GM19023 (cell line): ENCODE results near the gene INSRR.

Source experiments
- ATAC-seq: cut with Tn5 transposase; IDR thresholded peaks from one replicate; pipeline ENCODE4 v1.9.1; 2021; ENCODE audit warnings: mild to moderate bottlenecking, moderate library complexity; ENCODE audit not compliant: unreplicated experiment

The INSRR gene

GRCh38 chr1:156853761-156854160 lies 5.2 kb downstream of the INSRR start:
- ATAC-seq = no peak

GRCh38 chr1:156852418-156852874 lies 6.5 kb downstream of the INSRR start:
- no peak for ATAC-seq

GRCh38 chr1:156851779-156852417 lies 7.0 kb downstream of the INSRR start:
- no peak for ATAC-seq

- no peak for ATAC-seq
These were observed 9.8 kb downstream of the INSRR start for GRCh38 chr1:156849151-156849496.

GRCh38 chr1:156848461-156849150 lies 10.3 kb downstream of the INSRR start:
- no peak for ATAC-seq

GRCh38 chr1:156847591-156848460 lies 11.1 kb downstream of the INSRR start:
- no peak for ATAC-seq

GRCh38 chr1:156846643-156847042 lies 12.3 kb downstream of the INSRR start:
- no peak for ATAC-seq

GRCh38 chr1:156845953-156846545 lies 12.9 kb downstream of the INSRR start:
- ATAC-seq = no peak

- no peak for ATAC-seq
These were observed 13.6 kb downstream of the INSRR start for GRCh38 chr1:156845055-156845952.

GRCh38 chr1:156844638-156845037 lies 14.3 kb downstream of the INSRR start:
- no peak for ATAC-seq

GRCh38 chr1:156844102-156844501 lies 14.8 kb downstream of the INSRR start:
- no peak for ATAC-seq

- no peak for ATAC-seq
These were observed 16.2 kb downstream of the INSRR start for GRCh38 chr1:156842618-156843300.

- ATAC-seq = no peak
These were observed 17.5 kb downstream of the INSRR start for GRCh38 chr1:156841295-156841855.

GRCh38 chr1:156840898-156841279 lies 18.0 kb downstream of the INSRR start:
- ATAC-seq = no peak

GRCh38 chr1:156840186-156840897 lies 18.6 kb downstream of the INSRR start:
- ATAC-seq = no peak

- ATAC-seq = no peak
These were observed 19.3 kb downstream of the INSRR start for GRCh38 chr1:156839426-156840109.

GRCh38 chr1:156838972-156839371 lies 19.9 kb downstream of the INSRR start:
- no peak for ATAC-seq

- no peak for ATAC-seq
These were observed 22.0 kb downstream of the INSRR start for GRCh38 chr1:156836892-156837291.
